H1 (cell line): Measurements from ENCODE around the gene PGLYRP1. TPM values are rescaled to one million over a fixed set of nuclear protein-coding genes. Genes with fewer than 3 reads are reported as not detected.

Experiments used
- CTCF ChIA-PET: fragments of 300-600 bp; sonication (Branson Sonifier 250); formaldehyde crosslinking; loops from one replicate; lab custom pipeline; 2021; ENCODE audit not compliant: partially characterized antibody; lab: Charles Lee
- POLR2A ChIA-PET: fragments of 300-600 bp; sonication (Branson Sonifier 250); formaldehyde crosslinking; loops from one replicate; lab custom pipeline; 2021; ENCODE audit warnings: inconsistent platforms; ENCODE audit not compliant: partially characterized antibody; lab: Charles Lee
- DNase-seq, 2 experiments: peaks; one replicate each; pipeline versions ENCODE4 v3.0.0 to v3.0.0-alpha.2; 2010 to 2022; ENCODE audit warnings: low spot score in 2 of 2, low read depth in 1 of 2, mixed read lengths in 1 of 2
- FAIRE-seq: peaks from 2 replicates; lab custom pipeline; 2011; peaks lifted over from hg19 to GRCh38; lab: Jason Lieb, UNC
- H2AFZ ChIP-seq: 2 replicates; pipeline ENCODE4 v1.8.1; 2012; ENCODE audit warnings: low read length, inconsistent platforms
- H2AK5ac ChIP-seq: 2 replicates; pipeline ENCODE4 v1.6.1; 2013; ENCODE audit warnings: low read depth, low read length
- H2BK120ac ChIP-seq: replicated peaks from 2 replicates; pipeline ENCODE3; 2013; ENCODE audit warnings: low read depth, low read length, inconsistent platforms
- H2BK12ac ChIP-seq: 2 replicates; pipeline ENCODE4 v1.6.1; 2013; ENCODE audit warnings: low read depth, low read length
- H2BK15ac ChIP-seq: 2 replicates; pipeline ENCODE4 v1.6.1; 2013; ENCODE audit warnings: low read length
- H2BK20ac ChIP-seq: 2 replicates; pipeline ENCODE4 v1.6.1; 2013; ENCODE audit warnings: low read length
- H2BK5ac ChIP-seq: 2 replicates; pipeline ENCODE4 v1.6.1; 2013; ENCODE audit warnings: low read depth, low read length
- H3K14ac ChIP-seq: 2 replicates; pipeline ENCODE4 v1.6.1; 2013; ENCODE audit warnings: inconsistent platforms; ENCODE audit not compliant: insufficient read length
- H3K18ac ChIP-seq: 2 replicates; pipeline ENCODE4 v1.6.1; 2013; ENCODE audit warnings: low read length; ENCODE audit errors: extremely low read depth
- H3K23ac ChIP-seq: 2 replicates; pipeline ENCODE4 v1.6.1; 2013; ENCODE audit warnings: inconsistent platforms; ENCODE audit not compliant: insufficient read length
- H3K23me2 ChIP-seq: 2 replicates; pipeline ENCODE4 v1.6.1; 2013; ENCODE audit warnings: low read depth, low read length
- H3K27ac ChIP-seq: 2 replicates; pipeline ENCODE4 v1.6.1; 2011; ENCODE audit warnings: low read depth, low read length, inconsistent platforms
- H3K27me3 ChIP-seq, 4 experiments: replicated peaks in 1 of 4; 1 replicate in 1 of 4; 2 replicates in 3 of 4; pipeline versions ENCODE4 v1.6.1 to v1.8.1; 2011 to 2013; ENCODE audit warnings: low read length in 3 of 4, mild to moderate bottlenecking in 3 of 4, inconsistent platforms in 2 of 4, mixed read lengths in 2 of 4, moderate library complexity in 1 of 4; ENCODE audit not compliant: control insufficient read depth in 3 of 4, insufficient read depth in 3 of 4; ENCODE audit errors: extremely low read depth in 1 of 4
- H3K36me3 ChIP-seq, 4 experiments: 2 replicates each; pipeline versions ENCODE4 v1.6.1 to v1.8.1; 2011 to 2013; ENCODE audit warnings: mild to moderate bottlenecking in 4 of 4, low read length in 3 of 4, moderate library complexity in 2 of 4, control low read depth in 1 of 4, inconsistent platforms in 1 of 4; ENCODE audit not compliant: insufficient read depth in 4 of 4, control insufficient read depth in 2 of 4
- H3K4ac ChIP-seq: replicated peaks from 2 replicates; pipeline ENCODE3; 2013; ENCODE audit warnings: low read length, low read depth, mixed read lengths, inconsistent platforms; ENCODE audit not compliant: insufficient read length
- H3K4me1 ChIP-seq, 4 experiments: replicated peaks in 1 of 4; 1 replicate in 1 of 4; 2 replicates in 3 of 4; pipeline versions ENCODE4 v1.6.1 to v1.8.1; 2011 to 2013; ENCODE audit warnings: low read length in 3 of 4, inconsistent platforms in 2 of 4, mixed read lengths in 1 of 4; ENCODE audit not compliant: insufficient read depth in 4 of 4, control insufficient read depth in 3 of 4
- H3K4me2 ChIP-seq, 2 experiments: 2 replicates each; pipeline versions ENCODE4 v1.6.1 to v1.8.1; 2011 to 2013; ENCODE audit warnings: low read depth in 2 of 2, low read length in 2 of 2, control low read depth in 1 of 2, inconsistent platforms in 1 of 2, mild to moderate bottlenecking in 1 of 2; ENCODE audit not compliant: insufficient read depth in 1 of 2
- H3K4me3 ChIP-seq, 4 experiments: fragments of 200-600, 300-600 bp in 1 of 4; sonication (generic), shearing (Covaris generic), sonication (Bioruptor Twin) in 1 of 4; 2 replicates each; pipeline versions ENCODE4 v1.5.1 to v1.8.1; 2011 to 2016; ENCODE audit warnings: low read length in 4 of 4, low read depth in 3 of 4, control low read depth in 2 of 4, inconsistent platforms in 2 of 4, mild to moderate bottlenecking in 2 of 4, mixed read lengths in 1 of 4, moderate library complexity in 1 of 4; ENCODE audit not compliant: insufficient read depth in 2 of 4; ENCODE audit errors: extremely low read depth in 1 of 4
- H3K56ac ChIP-seq: replicated peaks from 2 replicates; pipeline ENCODE3; 2013; ENCODE audit warnings: low read depth, mild to moderate bottlenecking, mixed read lengths, low read length, inconsistent platforms; ENCODE audit not compliant: insufficient read length
- H3K79me1 ChIP-seq: 2 replicates; pipeline ENCODE4 v1.6.1; 2013; ENCODE audit warnings: low read depth, low read length, control low read depth
- H3K79me2 ChIP-seq, 2 experiments: 2 replicates each; pipeline versions ENCODE4 v1.6.1 to v1.8.1; 2012 to 2013; ENCODE audit warnings: low read length in 2 of 2, mild to moderate bottlenecking in 2 of 2, inconsistent platforms in 1 of 2; ENCODE audit not compliant: insufficient read depth in 2 of 2, control insufficient read depth in 1 of 2
- H3K9ac ChIP-seq, 4 experiments: replicated peaks in 1 of 4; 1 replicate in 1 of 4; 2 replicates in 3 of 4; pipeline versions ENCODE4 v1.6.1 to v1.8.1; 2011 to 2013; ENCODE audit warnings: low read depth in 3 of 4, low read length in 3 of 4, control low read depth in 2 of 4, mild to moderate bottlenecking in 2 of 4, moderate library complexity in 2 of 4, inconsistent platforms in 1 of 4; ENCODE audit errors: extremely low read depth in 1 of 4
- H3K9me3 ChIP-seq, 2 experiments: 2 replicates each; pipeline versions ENCODE4 v1.6.1 to v1.8.1; 2012 to 2013; ENCODE audit warnings: mild to moderate bottlenecking in 2 of 2, moderate library complexity in 2 of 2, control low read depth in 1 of 2, inconsistent platforms in 1 of 2, low read depth in 1 of 2, low read length in 1 of 2, mixed read lengths in 1 of 2; ENCODE audit not compliant: insufficient read depth in 2 of 2
- H4K20me1 ChIP-seq, 2 experiments: replicated peaks in 1 of 2; 2 replicates each; pipeline versions ENCODE3 to v1.8.1; 2011 to 2013; ENCODE audit warnings: inconsistent platforms in 2 of 2, low read length in 2 of 2, mild to moderate bottlenecking in 1 of 2; ENCODE audit not compliant: insufficient read depth in 2 of 2, control insufficient read depth in 1 of 2
- H4K5ac ChIP-seq: 2 replicates; pipeline ENCODE4 v1.6.1; 2013; ENCODE audit warnings: low read length, low read depth, mixed read lengths, inconsistent platforms; ENCODE audit not compliant: insufficient read length
- H4K8ac ChIP-seq: 2 replicates; pipeline ENCODE4 v1.8.0; 2013; ENCODE audit warnings: mild to moderate bottlenecking, moderate library complexity, low read length, inconsistent platforms; ENCODE audit not compliant: insufficient read depth; ENCODE audit errors: extremely low read depth
- H4K91ac ChIP-seq: replicated peaks from 2 replicates; pipeline ENCODE3; 2013; ENCODE audit warnings: low read length, mixed read lengths, inconsistent platforms; ENCODE audit not compliant: insufficient read length
- BACH1 ChIP-seq: IDR thresholded peaks from 2 replicates; pipeline ENCODE4 v1.6.1; 2012; ENCODE audit warnings: low read length, improper control_type of control experiment
- CTBP2 ChIP-seq: IDR thresholded peaks from 2 replicates; pipeline ENCODE4 v1.7.0; 2011; ENCODE audit warnings: borderline replicate concordance, mild to moderate bottlenecking, moderate library complexity, mixed read lengths, low read length; ENCODE audit not compliant: insufficient read depth, insufficient read length
- EP300 ChIP-seq, 2 experiments: IDR thresholded peaks; 1 replicate in 1 of 2; 2 replicates in 1 of 2; pipeline ENCODE4 v1.6.1; 2011 to 2012; ENCODE audit warnings: low read depth in 2 of 2, low read length in 2 of 2, mild to moderate bottlenecking in 2 of 2, borderline replicate concordance in 1 of 2, inconsistent platforms in 1 of 2, moderate library complexity in 1 of 2
- FOSL1 ChIP-seq: IDR thresholded peaks from 2 replicates; pipeline ENCODE4 v1.6.1; 2011; ENCODE audit warnings: mild to moderate bottlenecking, low read depth, low read length, moderate library complexity; ENCODE audit not compliant: insufficient read depth
- HDAC2 ChIP-seq, 2 experiments: fragments of 300-600 bp in 1 of 2; sonication (generic) in 1 of 2; IDR thresholded peaks; 2 replicates each; pipeline ENCODE4 v1.6.1; 2011 to 2012; ENCODE audit warnings: low read depth in 2 of 2, low read length in 2 of 2, mild to moderate bottlenecking in 2 of 2, moderate library complexity in 2 of 2, borderline replicate concordance in 1 of 2, inconsistent platforms in 1 of 2
- POLR2AphosphoS5 ChIP-seq: IDR thresholded peaks from 2 replicates; pipeline ENCODE4 v1.6.1; 2011; ENCODE audit warnings: low read depth, low read length
- RAD21 ChIP-seq, 2 experiments: IDR thresholded peaks in 1 of 2; conservative IDR thresholded peaks in 1 of 2; 2 replicates each; pipeline ENCODE4 v1.6.1; 2011; ENCODE audit warnings: low read depth in 2 of 2, low read length in 2 of 2, improper control_type of control experiment in 1 of 2, inconsistent platforms in 1 of 2, mild to moderate bottlenecking in 1 of 2, moderate library complexity in 1 of 2
- RFX5 ChIP-seq: IDR thresholded peaks from 2 replicates; pipeline ENCODE4 v1.6.1; 2011; ENCODE audit warnings: low read depth, low read length, improper control_type of control experiment, borderline replicate concordance
- SAP30 ChIP-seq: fragments of 300-600 bp; sonication (generic); IDR thresholded peaks from 2 replicates; pipeline ENCODE4 v1.7.1; 2012; ENCODE audit warnings: low read length, moderate library complexity, mild to moderate bottlenecking, inconsistent platforms; ENCODE audit not compliant: insufficient read depth, insufficient replicate concordance
- SIRT6 ChIP-seq: IDR thresholded peaks from one replicate; pipeline ENCODE4 v1.7.1; 2012; ENCODE audit warnings: low read length, inconsistent platforms
- SP2 ChIP-seq: IDR thresholded peaks from 2 replicates; pipeline ENCODE4 v1.6.1; 2012; ENCODE audit warnings: mild to moderate bottlenecking, low read length, inconsistent platforms
- SP4 ChIP-seq: IDR thresholded peaks from 2 replicates; pipeline ENCODE4 v1.6.1; 2012; ENCODE audit warnings: low read length, inconsistent platforms
- TAF7 ChIP-seq: optimal IDR thresholded peaks from 2 replicates; pipeline ENCODE3; 2011; ENCODE audit warnings: low read depth, mild to moderate bottlenecking, inconsistent platforms, low read length, moderate library complexity, borderline replicate concordance
- WGBS, 2 experiments: shearing (Covaris generic) in 1 of 2; methylation state at CpG; one replicate each; pipeline versions ENCODE4 v1.1.6 to v1.1.7; 2013 to 2015; ENCODE audit warnings: low lambda C conversion rate in 2 of 2, mixed read lengths in 2 of 2, inconsistent platforms in 1 of 2, low coverage in 1 of 2, missing lambda C conversion rate in 1 of 2; ENCODE audit not compliant: insufficient replicate concordance in 2 of 2, insufficient coverage in 1 of 2, insufficient read length in 1 of 2; ENCODE audit errors: extremely low coverage in 1 of 2, missing lambda C conversion rate in 1 of 2; 5-methylcytosine and 5-hydroxymethylcytosine counted together
- polyA plus RNA-seq, 7 experiments: library from polyadenylated mRNA; depleted of rRNA in 3 of 7; stranded (reverse) in 5 of 7; unstranded in 2 of 7; fragments of >200 nt in 5 of 7; fragments of 200-250 nt in 2 of 7; gene quantifications; 1 replicate in 5 of 7; 2 replicates in 1 of 7; 4 replicates in 1 of 7; pipeline versions ENCODE4 v1.2.1 to v1.2.3, GENCODE V29; 2011 to 2013; ENCODE audit warnings: missing spikeins in 2 of 7, mixed read lengths in 2 of 7
- total RNA-seq: library from RNA; stranded (reverse); fragmentation: NEBNext Ultra II Directional; extraction: Animal tissue kit (Norgen Biotek cat#: 25700); gene quantifications from 2 replicates; pipeline ENCODE4 v1.2.1, GENCODE V29; 2021

PGLYRP1 gene
- total and polyA plus RNA-seq, 2 of the 8 experiments (the other 6 are each of a cell fraction or from before 2014, with no cell fraction given) = not detected

DNA sequence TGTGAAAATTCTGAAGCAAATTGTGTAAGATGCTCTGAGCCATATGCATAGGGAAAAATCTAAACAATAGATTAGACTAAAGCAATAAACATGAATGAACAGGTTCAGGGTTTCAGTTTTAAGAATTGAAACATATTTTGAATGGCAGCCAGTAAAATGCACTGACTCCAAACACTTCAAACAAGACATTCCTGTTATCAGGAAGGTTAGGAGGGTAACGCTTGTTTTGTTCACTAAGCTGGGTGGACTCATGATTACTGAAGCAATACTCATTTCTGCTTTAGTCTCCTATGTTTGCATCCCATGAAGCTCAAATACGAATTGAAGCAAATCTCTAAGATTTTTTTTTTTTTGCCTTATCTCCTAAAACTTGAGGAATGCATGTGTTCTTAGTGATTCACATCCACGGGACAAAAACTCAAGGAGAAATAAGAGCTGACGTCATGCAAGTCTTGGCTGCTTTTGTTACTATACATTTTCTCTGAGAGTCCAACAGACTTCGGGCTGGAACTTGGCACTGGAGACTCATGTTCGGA lies 47.0 kb upstream of the PGLYRP1 start:
- Histone ChIP-seq H3K79me2 (no peaks in the 10 kb centered on the region), H3K56ac (no peak overlapping the region), H4K8ac (no peak overlapping the region), H4K5ac (no peak overlapping the region), H3K79me1 (no peaks in the 10 kb centered on the region), H2BK12ac (no peak overlapping the region), H3K9me3 (no peaks in the 10 kb centered on the region), H2AK5ac (no peak overlapping the region), H3K23ac (no peak overlapping the region), H3K23me2 (no peaks in the 10 kb centered on the region), H4K20me1 (no peaks in the 10 kb centered on the region), H3K27ac (no peak overlapping the region), H2AFZ (no peak overlapping the region), H3K4me3 (no peak overlapping the region), H3K36me3 (no peaks in the 10 kb centered on the region), H3K9ac (no peak overlapping the region), H3K4me1 (no peaks in the 10 kb centered on the region), H3K18ac (no peak overlapping the region), H4K91ac (no peak overlapping the region), H3K4me2 (no peak overlapping the region), H2BK20ac (no peak overlapping the region), H2BK120ac (no peak overlapping the region), H3K14ac (no peak overlapping the region), H3K4ac (no peak overlapping the region), H2BK15ac (no peak overlapping the region), H2BK5ac (no peak overlapping the region), H3K27me3 (no peaks in the 10 kb centered on the region; a peak in 2 of 7 replicates)
- 82% methylated on average over 6 of the region's 6 CpGs; no CpG with 5 or more reads in 1 of the 2 experiments for WGBS, 2 experiments
- ChIA-PET POLR2A (interaction anchor here (0.9 kb wide), 1 partner anchor 10 kb away, joined by 4 read pairs; no protein-coding TSS in a partner anchor), CTCF (interaction anchor here (1.0 to 6.1 kb wide), 7 partner anchors 9 to 253 kb away, joined by 3 to 38 read pairs (median 6); no protein-coding TSS in a partner anchor)
- FAIRE-seq (no peak), DNase-seq (no peak)
- TF ChIP-seq POLR2AphosphoS5 (no peak), CTBP2 (no peak), EP300 (IDR thresholded peaks at IDR 0.05; ENCODE audit: borderline replicate concordance in 1 of 2, low read depth in 2 of 2, low read length in 2 of 2) (no peak), HDAC2 (IDR thresholded peaks at IDR 0.05; ENCODE audit: borderline replicate concordance in 1 of 2, low read depth in 2 of 2, low read length in 2 of 2) (no peak), SP4 (no peak), FOSL1 (no peak), SIRT6 (no peak), SAP30 (no peak), TAF7 (no peak), RAD21 (IDR thresholded peaks at IDR 0.05 in 1 of 2, conservative IDR thresholded peaks at IDR 0.05 in 1 of 2; ENCODE audit: low read depth in 2 of 2, low read length in 2 of 2) (no peak), RFX5 (no peak), SP2 (no peak), BACH1 (no peak)
